Tongue (tissue), 2 donors: ENCODE data around the gene FPR1. TPM values are rescaled to one million over a fixed set of nuclear protein-coding genes. Genes with fewer than 3 reads are reported as not detected.
"Not testable (repeated sequence)": the region's sequence is repeated elsewhere in the genome, so short reads cannot be mapped to it uniquely, and the experiment has no call there.

ENCODE experiments used
- DNase-seq: peaks from one replicate; pipeline ENCODE4 v3.0.0-alpha.2; 2015
- total RNA-seq: library from RNA; depleted of rRNA; stranded (reverse); fragments of >200 nt; gene quantifications from one replicate; pipeline ENCODE4 v1.2.3, GENCODE V29; 2014

Gene FPR1
- total RNA-seq, 1 donor from 2014 or later = 1.8 TPM

GRCh38 chr19:51779181-51779580 lies 27.5 kb upstream of the FPR1 start:
- DNase-seq = no peak

- DNase-seq = peak; percentile 91
Observed at GRCh38 chr19:51777570-51778462, 26.1 kb upstream of the FPR1 start.

GRCh38 chr19:51776561-51776960 lies 24.9 kb upstream of the FPR1 start:
- not testable (repeated sequence) for DNase-seq

GRCh38 chr19:51772977-51773376 lies 21.3 kb upstream of the FPR1 start:
- DNase-seq = no peak

GRCh38 chr19:51771376-51772130 lies 19.9 kb upstream of the FPR1 start:
- no peak for DNase-seq

GRCh38 chr19:51766461-51766860 lies 14.8 kb upstream of the FPR1 start:
- no peak for DNase-seq

- no peak for DNase-seq
Observed at GRCh38 chr19:51765086-51765485, 13.4 kb upstream of the FPR1 start.

GRCh38 chr19:51761696-51762095 lies 10.0 kb upstream of the FPR1 start:
- no peak for DNase-seq

GRCh38 chr19:51760697-51761356 lies 9.1 kb upstream of the FPR1 start, which contains the start of gene FPR2:
FPR2 (plus strand) TSS chr19:51761180; CDS start chr19:51768659, 7,479 bp downstream.
- no peak for DNase-seq

- DNase-seq = no peak
Observed at GRCh38 chr19:51755571-51755970, 3.9 kb upstream of the FPR1 start.

- DNase-seq = no peak
Observed at GRCh38 chr19:51754770-51755169, 3.1 kb upstream of the FPR1 start.

GRCh38 chr19:51754109-51754508 lies 2.4 kb upstream of the FPR1 start:
- no peak for DNase-seq

GRCh38 chr19:51750400-51751094 lies 1.1 kb downstream of the FPR1 start:
- DNase-seq = no peak

- DNase-seq = no peak
Observed at GRCh38 chr19:51749979-51750378, 1.7 kb downstream of the FPR1 start.

GRCh38 chr19:51746731-51747130 lies 4.9 kb downstream of the FPR1 start:
- no peak for DNase-seq

- no peak for DNase-seq
Observed at GRCh38 chr19:51743405-51743804, 8.3 kb downstream of the FPR1 start.

GRCh38 chr19:51742789-51743188 lies 8.9 kb downstream of the FPR1 start:
- no peak for DNase-seq

GRCh38 chr19:51740356-51740755 lies 11.3 kb downstream of the FPR1 start:
- DNase-seq = no peak

GRCh38 chr19:51739466-51740213 lies 12.0 kb downstream of the FPR1 start:
- no peak for DNase-seq

- not testable (repeated sequence) for DNase-seq
Observed at GRCh38 chr19:51738523-51738922, 13.2 kb downstream of the FPR1 start.

- DNase-seq = no peak
Observed at GRCh38 chr19:51737924-51738323, 13.8 kb downstream of the FPR1 start.
